ENCODE measurements around the gene ZCCHC10. TPM values are rescaled to one million over a fixed set of nuclear protein-coding genes. Genes with fewer than 3 reads are reported as not detected.
"Not testable (repeated sequence)": the region's sequence is repeated elsewhere in the genome, so short reads cannot be mapped to it uniquely, and the experiment has no call there.

ZCCHC10 gene
- polyA plus RNA-seq, 1 experiment = 21.1 TPM

DNA sequence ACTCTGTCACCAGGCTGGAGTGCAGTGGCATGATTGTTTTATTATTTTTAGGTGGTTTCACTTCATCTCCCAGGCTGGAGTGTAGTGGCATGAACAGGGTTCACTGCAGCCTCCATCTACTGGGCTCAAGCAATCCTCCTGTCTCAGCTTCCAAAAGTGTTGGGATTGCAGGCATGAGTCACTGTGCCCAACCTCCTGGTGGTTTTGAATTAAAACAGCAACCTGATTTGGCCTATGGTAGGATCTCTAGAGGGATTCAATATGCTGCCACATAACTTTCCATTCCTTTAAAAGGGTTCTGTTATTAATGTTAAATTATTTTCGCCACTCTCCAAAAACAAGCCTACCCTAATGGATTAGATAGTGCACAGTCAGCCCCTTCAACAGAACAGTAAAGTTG is 15.6 kb upstream of the ZCCHC10 start:
- Histone ChIP-seq H3K27me3 (ENCODE audit: control insufficient read depth, insufficient read depth, low read length) (no peaks in the 10 kb centered on the region), H3K4me3 (ENCODE audit: low read depth, low read length) (no peak overlapping the region), H3K36me3 (ENCODE audit: control insufficient read depth, insufficient read depth, low read length) (no peaks in the 10 kb centered on the region)
- TF ChIP-seq, protein P1, sequence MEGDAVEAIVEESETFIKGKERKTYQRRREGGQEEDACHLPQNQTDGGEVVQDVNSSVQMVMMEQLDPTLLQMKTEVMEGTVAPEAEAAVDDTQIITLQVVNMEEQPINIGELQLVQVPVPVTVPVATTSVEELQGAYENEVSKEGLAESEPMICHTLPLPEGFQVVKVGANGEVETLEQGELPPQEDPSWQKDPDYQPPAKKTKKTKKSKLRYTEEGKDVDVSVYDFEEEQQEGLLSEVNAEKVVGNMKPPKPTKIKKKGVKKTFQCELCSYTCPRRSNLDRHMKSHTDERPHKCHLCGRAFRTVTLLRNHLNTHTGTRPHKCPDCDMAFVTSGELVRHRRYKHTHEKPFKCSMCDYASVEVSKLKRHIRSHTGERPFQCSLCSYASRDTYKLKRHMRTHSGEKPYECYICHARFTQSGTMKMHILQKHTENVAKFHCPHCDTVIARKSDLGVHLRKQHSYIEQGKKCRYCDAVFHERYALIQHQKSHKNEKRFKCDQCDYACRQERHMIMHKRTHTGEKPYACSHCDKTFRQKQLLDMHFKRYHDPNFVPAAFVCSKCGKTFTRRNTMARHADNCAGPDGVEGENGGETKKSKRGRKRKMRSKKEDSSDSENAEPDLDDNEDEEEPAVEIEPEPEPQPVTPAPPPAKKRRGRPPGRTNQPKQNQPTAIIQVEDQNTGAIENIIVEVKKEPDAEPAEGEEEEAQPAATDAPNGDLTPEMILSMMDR (IDR thresholded peaks at IDR 0.05; ENCODE audit: insufficient read depth, low read depth, low read length) = no peak
- POLR2A ChIA-PET = no interaction called here
- CTCF ChIA-PET = no interaction called here
- no peak for DNase-seq (ENCODE audit: low read depth)

DNA sequence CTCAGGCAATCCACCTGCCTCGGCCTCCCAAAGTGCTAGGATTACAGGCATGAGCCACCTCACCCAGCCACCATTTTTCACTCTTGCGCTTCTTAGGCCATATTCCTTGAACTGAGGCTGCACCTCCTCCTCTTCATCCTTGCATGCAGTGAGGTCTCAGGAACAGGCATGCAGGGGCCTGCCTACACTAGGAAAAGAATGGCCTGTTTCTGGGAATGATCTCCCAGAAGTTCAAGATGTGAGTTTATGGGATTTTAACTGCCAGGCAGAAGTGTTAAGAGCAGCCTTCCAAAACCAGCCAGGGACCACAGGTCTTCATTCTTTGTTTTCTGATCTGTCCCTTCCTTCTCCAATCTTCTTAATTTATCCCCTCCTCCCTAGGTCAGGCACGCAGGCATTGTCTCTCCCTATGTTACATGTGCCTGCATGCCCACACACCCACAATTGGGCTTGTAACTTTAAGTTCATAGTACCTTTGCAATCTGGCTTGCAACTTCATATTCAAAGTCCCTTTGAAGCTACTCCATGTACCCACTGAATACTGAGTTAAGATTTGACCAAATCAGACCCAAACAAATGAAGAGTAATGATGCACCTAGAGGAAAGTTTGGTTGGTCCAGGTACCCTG is 14.9 kb upstream of the ZCCHC10 start:
- ChIA-PET POLR2A (no interaction called here), CTCF (no interaction called here)
- TF ChIP-seq, protein P1 (IDR thresholded peaks at IDR 0.05; ENCODE audit: insufficient read depth, low read depth, low read length) = no peak

DNA sequence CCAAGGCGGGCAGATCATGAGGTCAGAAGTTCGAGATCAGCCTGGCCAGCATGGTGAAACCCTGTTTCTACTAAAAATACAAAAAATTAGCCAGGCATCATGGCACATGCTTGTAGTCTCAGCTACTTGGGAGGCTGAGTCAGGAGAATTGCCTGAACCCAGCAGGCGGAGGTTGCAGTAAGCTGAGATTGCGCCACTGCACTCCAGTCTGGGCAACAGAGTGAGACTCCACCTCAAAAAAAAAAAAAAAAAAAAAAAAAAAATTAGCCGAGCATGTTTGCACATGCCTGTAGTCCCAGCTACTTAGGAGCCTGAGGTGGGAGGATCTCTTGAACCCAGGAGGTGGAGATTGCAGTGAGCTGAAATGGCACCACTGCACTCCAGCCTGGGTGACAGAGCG is 10.3 kb upstream of the ZCCHC10 start:
- POLR2A ChIA-PET; H3K27me3 ChIP-seq (ENCODE audit: control insufficient read depth, insufficient read depth, low read length); H3K4me3 ChIP-seq (ENCODE audit: low read depth, low read length); H3K36me3 ChIP-seq (ENCODE audit: control insufficient read depth, insufficient read depth, low read length); DNase-seq (ENCODE audit: low read depth): not testable (repeated sequence)
- CTCF ChIA-PET = interaction anchor here (0.6 to 0.7 kb wide), 2 partner anchors 11 to 102 kb away, joined by 3 to 4 read pairs; partner anchors contain the start of gene ZCCHC10

More for the DNA sequence above, 14.9 kb upstream of the ZCCHC10 start:
- Histone ChIP-seq H3K27me3 (ENCODE audit: control insufficient read depth, insufficient read depth, low read length) (no peaks in the 10 kb centered on the region), H3K36me3 (ENCODE audit: control insufficient read depth, insufficient read depth, low read length) (no peaks in the 10 kb centered on the region), H3K4me3 (ENCODE audit: low read depth, low read length) (no peak overlapping the region)
- no peak for DNase-seq (ENCODE audit: low read depth)

DNA sequence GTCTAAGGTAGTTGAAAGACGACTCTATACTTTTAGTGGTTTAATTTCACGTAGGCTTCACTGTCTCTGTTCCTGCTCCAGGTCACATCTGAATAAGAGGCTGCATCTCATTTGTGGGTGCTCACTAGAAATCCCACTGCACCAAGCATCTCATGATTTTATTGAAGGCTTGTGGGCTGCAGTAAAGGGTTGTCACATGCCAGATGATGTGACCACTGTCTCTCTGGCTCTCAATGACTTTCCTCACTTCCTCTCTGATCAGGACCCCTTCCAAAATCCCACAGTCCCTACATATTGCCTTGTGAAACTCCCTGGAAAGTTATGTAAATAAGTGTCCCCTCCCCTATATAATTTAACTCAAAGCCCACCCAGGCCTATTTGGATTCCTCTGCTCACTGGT is 8.9 kb upstream of the ZCCHC10 start:
- TF ChIP-seq, protein P1 (IDR thresholded peaks at IDR 0.05; ENCODE audit: insufficient read depth, low read depth, low read length) = no peak
- no peak for DNase-seq (ENCODE audit: low read depth)
- Histone ChIP-seq H3K36me3 (ENCODE audit: control insufficient read depth, insufficient read depth, low read length) (no peaks in the 10 kb centered on the region), H3K27me3 (ENCODE audit: control insufficient read depth, insufficient read depth, low read length) (no peaks in the 10 kb centered on the region), H3K4me3 (ENCODE audit: low read depth, low read length) (no peak overlapping the region)
- POLR2A ChIA-PET = no interaction called here
- CTCF ChIA-PET = interaction anchor here (0.7 kb wide), 1 partner anchor 200 kb away, joined by 3 read pairs; no protein-coding TSS in a partner anchor

DNA sequence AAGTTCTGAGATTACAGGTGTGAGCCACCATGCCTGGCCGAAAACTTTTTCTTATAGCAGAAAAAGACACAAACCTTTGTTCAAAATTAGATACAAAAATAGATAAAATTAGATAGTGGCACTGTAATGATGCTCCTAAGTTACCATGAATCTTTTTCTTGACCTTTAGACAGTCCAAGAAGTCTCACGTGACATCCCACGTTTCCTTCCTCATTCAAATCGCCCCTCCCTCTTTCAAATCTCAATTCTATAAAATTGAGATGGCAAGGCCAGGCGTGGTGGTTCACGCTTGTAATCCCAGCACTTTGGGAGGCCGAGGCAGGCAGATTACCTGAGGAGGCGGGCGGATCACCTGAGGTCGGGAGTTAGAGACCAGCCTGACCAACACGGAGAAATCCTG is 7.7 kb upstream of the ZCCHC10 start:
- H3K27me3 ChIP-seq (ENCODE audit: control insufficient read depth, insufficient read depth, low read length) = no peaks in the 10 kb centered on the region
- DNase-seq (ENCODE audit: low read depth) = no peak
- H3K4me3 ChIP-seq (ENCODE audit: low read depth, low read length) = no peak overlapping the region
- POLR2A ChIA-PET = no interaction called here
- TF ChIP-seq, protein P1 (IDR thresholded peaks at IDR 0.05; ENCODE audit: insufficient read depth, low read depth, low read length) = no peak
- no peaks in the 10 kb centered on the region for H3K36me3 ChIP-seq (ENCODE audit: control insufficient read depth, insufficient read depth, low read length)
- CTCF ChIA-PET = interaction anchor here (0.7 kb wide), 1 partner anchor 14 kb away, joined by 3 read pairs; no protein-coding TSS in a partner anchor

All from BJ (cell line).